GM12872 (cell line): Measurements from ENCODE around the gene SLC35G2.
A peak's percentile ranks its signal among the peaks of the same experiment; 100 is the strongest.

Experiments
- CTCF ChIP-seq: IDR thresholded peaks from 3 replicates; pipeline ENCODE4 v1.5.1; 2011; ENCODE audit warnings: low read depth, mild to moderate bottlenecking, low read length, moderate library complexity; ENCODE audit not compliant: insufficient read depth

Gene SLC35G2

GRCh38 chr3:136852180-136852579 is 33.3 kb downstream of the SLC35G2 start:
- TF ChIP-seq CTCF: no peak

DNA sequence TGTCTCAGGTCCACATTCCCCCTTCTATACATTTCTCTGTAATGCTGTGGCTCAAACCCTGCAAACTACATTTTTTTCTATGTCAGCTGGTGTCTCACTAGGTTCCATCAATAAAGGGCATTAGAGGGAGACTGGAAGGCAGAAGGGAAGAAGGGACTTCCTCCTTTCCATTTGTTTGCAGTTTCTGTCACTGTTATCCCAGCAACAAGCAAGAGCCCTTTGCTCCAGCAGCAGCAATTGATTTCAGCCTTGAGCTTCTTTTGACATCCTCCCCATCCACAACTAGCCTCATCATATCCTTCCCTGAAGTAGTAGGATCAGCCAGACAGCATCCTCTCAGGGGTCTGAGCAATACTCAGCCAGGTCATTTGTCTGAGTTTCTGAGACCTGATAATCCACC is 37.7 kb downstream of the SLC35G2 start:
- TF ChIP-seq CTCF: no peak

DNA sequence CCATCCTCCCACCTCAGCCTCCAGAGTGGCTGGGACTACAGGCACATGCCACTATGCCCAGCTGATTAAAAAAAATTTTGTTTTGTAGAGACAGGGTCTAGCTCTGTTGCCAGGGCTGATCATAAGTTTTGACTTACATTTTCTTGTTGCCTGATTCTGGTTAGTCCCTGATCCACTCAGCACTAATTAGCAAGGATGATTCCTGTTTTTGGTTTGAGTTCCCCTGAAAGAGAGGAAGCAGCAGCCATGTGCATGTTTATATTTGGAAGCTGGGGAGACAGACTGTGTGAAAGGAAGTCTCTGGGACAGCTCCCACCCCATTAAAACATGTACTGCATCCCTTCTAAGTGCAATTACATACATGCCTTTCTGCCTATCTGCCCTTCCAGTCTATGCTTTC is 39.5 kb downstream of the SLC35G2 start:
- no peak for TF ChIP-seq CTCF

GRCh38 chr3:136860541-136860940 is 41.6 kb downstream of the SLC35G2 start:
- no peak for TF ChIP-seq CTCF

GRCh38 chr3:136861890-136862616 is 43.1 kb downstream of the SLC35G2 start, which contains the start of gene NCK1:
TSS of gene NCK1 (plus strand) at chr3:136862208. CDS start at chr3:136928002, 65,794 bp downstream.
- peak; percentile 38 for TF ChIP-seq CTCF

- no peak for TF ChIP-seq CTCF
These were observed 43.8 kb downstream of the SLC35G2 start for GRCh38 chr3:136862617-136863322.

GRCh38 chr3:136869282-136869681 is 50.4 kb downstream of the SLC35G2 start:
- no peak for TF ChIP-seq CTCF
